Endodermal cell (in vitro differentiated cells): Measurements from ENCODE around the gene SORL1. TPM values are rescaled to one million over a fixed set of nuclear protein-coding genes. Genes with fewer than 3 reads are reported as not detected.
A peak's percentile ranks its signal among the peaks of the same experiment; 100 is the strongest.

Source experiments
- DNase-seq: peaks from one replicate; pipeline ENCODE4 v3.0.0-alpha.2; 2017
- H3K27ac ChIP-seq: 2 replicates; pipeline ENCODE4 v1.5.1; 2013; ENCODE audit warnings: mild to moderate bottlenecking, low read depth, low read length, moderate library complexity
- H3K27me3 ChIP-seq: 2 replicates; pipeline ENCODE4 v1.6.1; 2013; ENCODE audit warnings: mild to moderate bottlenecking, low read length, moderate library complexity; ENCODE audit not compliant: insufficient read depth, control insufficient read depth, poor library complexity, severe bottlenecking
- H3K36me3 ChIP-seq: 2 replicates; pipeline ENCODE4 v1.7.0; 2013; ENCODE audit warnings: mild to moderate bottlenecking, low read length, moderate library complexity; ENCODE audit not compliant: control insufficient read depth, insufficient read depth
- H3K4me1 ChIP-seq: one replicate; pipeline ENCODE4 v1.7.0; 2013; ENCODE audit warnings: low read length; ENCODE audit not compliant: control insufficient read depth, insufficient read depth
- H3K4me3 ChIP-seq: 2 replicates; pipeline ENCODE4 v1.5.1; 2013; ENCODE audit warnings: mild to moderate bottlenecking, low read length, moderate library complexity
- H3K9ac ChIP-seq: 2 replicates; pipeline ENCODE4 v1.6.1; 2013; ENCODE audit warnings: mild to moderate bottlenecking, low read length, moderate library complexity; ENCODE audit not compliant: poor library complexity, severe bottlenecking; ENCODE audit errors: extremely low read depth
- H3K9me3 ChIP-seq: 2 replicates; pipeline ENCODE4 v1.6.1; 2013; ENCODE audit warnings: mild to moderate bottlenecking, low read length, moderate library complexity; ENCODE audit not compliant: control insufficient read depth
- H3K27ac Mint-ChIP-seq: 2 replicates; pipeline ENCODE4 v1.8.0; 2020; ENCODE audit warnings: mixed read lengths
- H3K27me3 Mint-ChIP-seq: 2 replicates; pipeline ENCODE4 v1.8.0; 2021; ENCODE audit warnings: mild to moderate bottlenecking, mixed read lengths; ENCODE audit not compliant: insufficient read depth
- H3K36me3 Mint-ChIP-seq: 2 replicates; pipeline ENCODE4 v1.8.0; 2020; ENCODE audit warnings: low read depth, mixed read lengths
- H3K4me1 Mint-ChIP-seq: 2 replicates; pipeline ENCODE4 v1.8.0; 2020; ENCODE audit warnings: mixed read lengths
- H3K4me3 Mint-ChIP-seq: 2 replicates; pipeline ENCODE4 v1.8.0; 2020; ENCODE audit warnings: mild to moderate bottlenecking, moderate library complexity, mixed read lengths
- H3K9me3 Mint-ChIP-seq: 2 replicates; pipeline ENCODE4 v1.8.0; 2020; ENCODE audit warnings: mild to moderate bottlenecking, mixed read lengths
- WGBS, 2 experiments: methylation state at CpG; one replicate each; pipeline versions ENCODE4 v1.1.5 to v1.1.7; 2013; ENCODE audit warnings: missing lambda C conversion rate in 2 of 2, mixed read lengths in 1 of 2; ENCODE audit not compliant: insufficient coverage in 1 of 2, insufficient read length in 1 of 2; 5-methylcytosine and 5-hydroxymethylcytosine counted together
- total RNA-seq, 2 donors: library from RNA; stranded (reverse); fragmentation: NEBNext Ultra II Directional in 1 of 2; extraction: Animal tissue kit (Norgen Biotek cat#: 25700) in 1 of 2; gene quantifications; 2 replicates in 1 of 2; 3 replicates in 1 of 2; pipeline ENCODE4 v1.2.1, GENCODE V29; 2021
- TF ChIP-seq, protein P1 (sequence below): fragments of 200-600 bp; sonication (generic); conservative IDR thresholded peaks from 2 replicates; pipeline ENCODE4 v1.5.0; 2021; ENCODE audit warnings: antibody characterized with exemption, mild to moderate bottlenecking

Gene SORL1
- total RNA-seq, 2 donors from 2014 or later: 56.4 to 57.5 TPM

DNA sequence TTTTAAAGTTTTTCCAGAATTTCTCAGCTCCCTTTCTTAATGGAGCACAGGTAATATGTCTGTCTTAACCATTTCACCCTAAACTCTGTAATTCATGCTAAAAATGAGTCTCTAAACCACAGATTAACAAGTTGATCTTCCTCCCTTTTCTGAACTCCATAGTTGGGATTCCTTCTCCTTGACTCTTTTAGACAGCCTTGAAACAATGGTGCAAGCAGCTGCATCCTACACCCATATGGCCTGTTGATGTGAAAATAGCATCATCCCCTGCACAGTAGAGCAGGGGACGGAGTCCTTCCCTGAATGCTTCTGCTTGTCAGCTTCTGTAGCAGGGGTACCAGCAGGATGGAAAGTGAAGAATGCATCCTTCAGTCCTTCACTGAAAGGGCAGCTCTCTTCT is 193.5 kb downstream of the SORL1 start:
- TF ChIP-seq, protein P1, sequence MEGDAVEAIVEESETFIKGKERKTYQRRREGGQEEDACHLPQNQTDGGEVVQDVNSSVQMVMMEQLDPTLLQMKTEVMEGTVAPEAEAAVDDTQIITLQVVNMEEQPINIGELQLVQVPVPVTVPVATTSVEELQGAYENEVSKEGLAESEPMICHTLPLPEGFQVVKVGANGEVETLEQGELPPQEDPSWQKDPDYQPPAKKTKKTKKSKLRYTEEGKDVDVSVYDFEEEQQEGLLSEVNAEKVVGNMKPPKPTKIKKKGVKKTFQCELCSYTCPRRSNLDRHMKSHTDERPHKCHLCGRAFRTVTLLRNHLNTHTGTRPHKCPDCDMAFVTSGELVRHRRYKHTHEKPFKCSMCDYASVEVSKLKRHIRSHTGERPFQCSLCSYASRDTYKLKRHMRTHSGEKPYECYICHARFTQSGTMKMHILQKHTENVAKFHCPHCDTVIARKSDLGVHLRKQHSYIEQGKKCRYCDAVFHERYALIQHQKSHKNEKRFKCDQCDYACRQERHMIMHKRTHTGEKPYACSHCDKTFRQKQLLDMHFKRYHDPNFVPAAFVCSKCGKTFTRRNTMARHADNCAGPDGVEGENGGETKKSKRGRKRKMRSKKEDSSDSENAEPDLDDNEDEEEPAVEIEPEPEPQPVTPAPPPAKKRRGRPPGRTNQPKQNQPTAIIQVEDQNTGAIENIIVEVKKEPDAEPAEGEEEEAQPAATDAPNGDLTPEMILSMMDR: no peak
- H3K36me3 Mint-ChIP-seq: peaks cover 2% of the 10 kb centered on the region
- Histone ChIP-seq H3K4me3 (no peak overlapping the region), H3K9me3 (no peaks in the 10 kb centered on the region), H3K27ac (no peak overlapping the region), H3K36me3 (no peaks in the 10 kb centered on the region), H3K9ac (no peak overlapping the region), H3K4me1 (peaks cover 8% of the 10 kb centered on the region), H3K27me3 (no peaks in the 10 kb centered on the region)
- H3K27ac Mint-ChIP-seq: no peak overlapping the region
- peaks cover 2% of the 10 kb centered on the region for H3K27me3 Mint-ChIP-seq
- H3K4me1 Mint-ChIP-seq: peaks cover 37% of the 10 kb centered on the region
- H3K9me3 Mint-ChIP-seq: no peaks in the 10 kb centered on the region
- DNase-seq: no peak
- WGBS, 2 experiments: 94 to 100% methylated on average over 1 of the region's 1 CpG
- no peak overlapping the region for H3K4me3 Mint-ChIP-seq

DNA sequence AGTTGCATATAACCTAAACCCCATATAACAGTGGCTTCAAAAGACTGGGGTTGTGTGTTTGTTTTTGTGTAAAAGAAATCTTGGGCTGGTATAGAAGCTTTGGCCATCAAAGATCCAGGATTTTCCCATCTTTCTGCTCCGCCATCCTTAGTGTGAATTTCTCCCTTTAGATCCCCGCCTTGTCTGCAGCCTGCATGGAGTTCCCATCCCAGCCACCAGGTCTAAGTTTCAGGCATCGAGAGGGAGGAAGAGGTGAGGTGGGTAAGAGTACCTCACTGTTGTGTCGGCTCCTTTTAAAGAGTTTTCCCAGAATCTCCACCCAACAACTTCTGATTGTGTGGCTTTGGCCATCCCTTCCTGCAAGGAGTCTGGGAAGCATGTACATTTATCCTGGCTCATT is 196.2 kb downstream of the SORL1 start:
- Mint-ChIP-seq H3K4me3 (no peak overlapping the region), H3K4me1 (peaks cover 53% of the 10 kb centered on the region), H3K27me3 (peaks cover 10% of the 10 kb centered on the region), H3K36me3 (peaks cover 2% of the 10 kb centered on the region), H3K9me3 (no peaks in the 10 kb centered on the region), H3K27ac (no peak overlapping the region)
- Histone ChIP-seq H3K36me3 (no peaks in the 10 kb centered on the region), H3K9me3 (no peaks in the 10 kb centered on the region), H3K4me1 (peaks cover 14% of the 10 kb centered on the region), H3K27me3 (no peaks in the 10 kb centered on the region), H3K9ac (no peak overlapping the region), H3K4me3 (no peak overlapping the region), H3K27ac (no peak overlapping the region)
- 96 to 100% methylated on average over 1 to 4 of the region's 4 CpGs for WGBS, 2 experiments
- DNase-seq: peak; percentile 71
- TF ChIP-seq, protein P1: peak; percentile 70

DNA sequence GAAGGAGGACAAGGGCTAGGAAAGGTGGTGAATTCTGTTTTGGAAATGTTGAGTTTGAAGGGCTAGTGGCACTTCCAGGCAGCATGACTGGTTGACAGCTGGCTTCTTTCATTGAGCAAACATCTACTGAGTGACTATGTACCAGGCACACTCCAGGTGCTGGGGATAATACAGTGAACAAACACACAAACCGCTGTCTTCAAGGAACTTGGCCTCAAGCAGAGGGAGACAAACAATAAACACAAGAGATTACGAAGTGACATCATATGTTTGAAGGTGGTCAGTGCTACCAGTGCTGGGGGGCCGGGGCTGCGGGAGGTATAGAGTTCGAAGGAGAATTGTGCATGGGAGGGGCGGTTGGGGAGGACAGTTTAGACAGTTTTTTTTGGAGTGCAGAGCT is 197.7 kb downstream of the SORL1 start:
- H3K9me3 Mint-ChIP-seq: no peaks in the 10 kb centered on the region
- peaks cover 10% of the 10 kb centered on the region for H3K27me3 Mint-ChIP-seq

More for the DNA sequence above, 197.7 kb downstream of the SORL1 start:
- Histone ChIP-seq H3K4me1 (peaks cover 24% of the 10 kb centered on the region), H3K9ac (no peak overlapping the region), H3K27ac (no peak overlapping the region), H3K4me3 (no peak overlapping the region), H3K36me3 (no peaks in the 10 kb centered on the region), H3K9me3 (no peaks in the 10 kb centered on the region), H3K27me3 (no peaks in the 10 kb centered on the region)
- no peak for DNase-seq
- H3K4me3 Mint-ChIP-seq: no peak overlapping the region
- TF ChIP-seq, protein P1: no peak
- H3K4me1 Mint-ChIP-seq: peaks cover 53% of the 10 kb centered on the region
- 90 to 94% methylated on average over 6 of the region's 6 CpGs for WGBS, 2 experiments
- no peak overlapping the region for H3K27ac Mint-ChIP-seq
- H3K36me3 Mint-ChIP-seq: peaks cover 2% of the 10 kb centered on the region
